SJCRH30 (cell line): ENCODE results near the gene NAV1. TPM values are rescaled to one million over a fixed set of nuclear protein-coding genes. Genes with fewer than 3 reads are reported as not detected.
A peak's percentile ranks its signal among the peaks of the same experiment; 100 is the strongest.
"Not testable (repeated sequence)": the region's sequence is repeated elsewhere in the genome, so short reads cannot be mapped to it uniquely, and the experiment has no call there.

ENCODE experiments used
- DNase-seq, 2 experiments: peaks; one replicate each; pipeline ENCODE4 v3.0.0-alpha.2; 2015 to 2020
- H3K27ac ChIP-seq: fragments of 250-450 bp; sonication (Bioruptor Pico); 2 replicates; pipeline ENCODE4 v1.5.1; 2020; ENCODE audit warnings: mild to moderate bottlenecking, moderate library complexity
- H3K27me3 ChIP-seq: fragments of 250-450 bp; sonication (Bioruptor Pico); 2 replicates; pipeline ENCODE4 v1.5.1; 2020; ENCODE audit warnings: mild to moderate bottlenecking, moderate library complexity
- H3K36me3 ChIP-seq: fragments of 250-450 bp; sonication (Bioruptor Pico); 2 replicates; pipeline ENCODE4 v1.5.1; 2020; ENCODE audit warnings: mild to moderate bottlenecking, moderate library complexity
- H3K4me1 ChIP-seq: fragments of 250-450 bp; sonication (Bioruptor Pico); 2 replicates; pipeline ENCODE4 v1.5.1; 2020; ENCODE audit warnings: mild to moderate bottlenecking, moderate library complexity
- H3K4me3 ChIP-seq: fragments of 250-450 bp; sonication (Bioruptor Pico); 2 replicates; pipeline ENCODE4 v1.5.1; 2020; ENCODE audit warnings: mild to moderate bottlenecking, moderate library complexity
- H3K9me3 ChIP-seq: fragments of 250-450 bp; sonication (Bioruptor Pico); replicated peaks from 2 replicates; pipeline ENCODE4 v1.5.1; 2020; ENCODE audit warnings: mild to moderate bottlenecking, moderate library complexity
- total RNA-seq: library from RNA; depleted of rRNA; stranded (reverse); fragments of >200 nt; shearing (Covaris generic); gene quantifications from 2 replicates; pipeline ENCODE4 v1.2.3, GENCODE V29; 2014

The NAV1 gene
- total RNA-seq, 1 experiment from 2014 or later = 63.8 TPM

DNA sequence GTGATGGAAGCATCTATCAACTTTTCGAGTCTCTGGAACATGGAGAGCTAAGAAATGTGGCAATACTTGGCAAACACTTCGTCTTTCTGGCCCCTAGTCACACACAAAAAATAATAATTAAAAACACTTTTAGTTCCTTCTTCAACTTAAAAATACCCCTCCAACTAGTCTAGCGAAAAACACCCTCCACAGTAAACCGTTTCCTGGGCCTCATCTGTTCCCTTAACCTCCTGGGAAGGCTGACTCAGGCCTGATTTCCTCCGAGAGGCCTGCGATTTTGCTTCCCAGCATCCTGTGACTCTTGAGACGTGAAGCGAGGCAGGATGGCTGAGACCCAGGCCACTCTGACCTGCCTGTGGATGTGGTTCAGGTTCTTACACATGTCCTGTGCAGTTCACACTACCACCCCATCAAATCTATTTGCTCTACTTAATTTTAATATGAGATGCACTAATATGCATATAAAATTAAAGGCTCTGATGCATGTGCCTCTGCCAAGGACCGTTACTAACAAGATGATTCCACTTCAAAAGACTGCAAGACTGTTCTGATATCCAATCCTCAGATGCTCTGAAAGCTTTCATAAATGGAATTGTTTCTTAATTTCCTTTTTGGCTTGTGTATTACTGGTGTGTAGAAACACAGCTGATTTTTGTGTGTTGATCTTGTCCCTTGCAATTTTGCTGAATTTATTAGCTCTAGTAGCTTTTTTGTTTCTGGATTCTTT is 3.5 kb downstream of the NAV1 start:
- H3K9me3 ChIP-seq = no peaks in the 10 kb centered on the region
- H3K4me1 ChIP-seq = peaks cover 64% of the 10 kb centered on the region
- DNase-seq = peak; percentile 49 to 76
- no peak overlapping the region for H3K4me3 ChIP-seq
- H3K36me3 ChIP-seq = 0 out of 2 replicates have a peak, but pooled peaks cover 4% of the 10 kb centered on the region
- H3K27me3 ChIP-seq = no peaks in the 10 kb centered on the region
- peak overlapping the region; percentile 71 for H3K27ac ChIP-seq

DNA sequence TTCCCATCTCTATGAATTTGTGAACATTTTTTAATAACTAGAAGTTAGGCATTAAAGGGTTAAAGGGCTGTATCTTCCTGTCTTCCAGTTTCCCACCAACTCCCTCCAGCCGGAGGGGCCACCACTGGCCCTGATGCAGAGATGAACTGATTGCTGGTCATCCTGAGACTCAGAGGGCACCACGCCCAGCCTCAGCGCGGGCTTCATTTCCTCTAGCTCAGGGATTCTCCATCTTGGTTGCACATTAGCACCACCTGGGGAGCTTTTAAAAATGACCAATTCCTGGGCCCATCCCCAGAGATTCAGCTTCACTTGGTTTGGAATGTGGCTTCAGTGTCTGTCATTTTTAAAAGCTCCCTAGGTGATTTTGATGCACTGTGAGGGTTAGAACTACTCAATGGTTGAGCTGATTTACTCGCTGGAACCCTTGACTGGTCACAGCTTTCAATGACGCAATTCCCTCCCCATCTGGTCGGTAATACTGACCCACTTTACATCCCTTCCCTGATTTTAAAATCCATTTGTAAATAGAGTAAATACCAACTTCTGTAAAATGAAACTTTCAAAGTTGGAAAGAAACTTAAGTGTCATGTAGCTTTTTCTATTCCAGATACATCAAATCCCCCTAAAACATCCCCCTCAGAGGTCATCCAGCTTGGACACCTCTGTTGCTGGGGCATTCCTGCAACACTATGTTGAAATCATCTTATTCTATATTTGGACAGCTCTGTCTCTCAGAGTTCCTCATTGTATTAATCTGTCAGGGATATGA is 5.1 kb downstream of the NAV1 start:
- H3K9me3 ChIP-seq = no peaks in the 10 kb centered on the region
- DNase-seq = no peak
- no peak overlapping the region; the same call in 1 of the 2 replicates for H3K27ac ChIP-seq
- 0 out of 2 replicates have a peak, but pooled peaks cover 4% of the 10 kb centered on the region for H3K36me3 ChIP-seq
- no peaks in the 10 kb centered on the region for H3K27me3 ChIP-seq
- H3K4me1 ChIP-seq = peaks cover 58% of the 10 kb centered on the region
- no peak overlapping the region for H3K4me3 ChIP-seq

DNA sequence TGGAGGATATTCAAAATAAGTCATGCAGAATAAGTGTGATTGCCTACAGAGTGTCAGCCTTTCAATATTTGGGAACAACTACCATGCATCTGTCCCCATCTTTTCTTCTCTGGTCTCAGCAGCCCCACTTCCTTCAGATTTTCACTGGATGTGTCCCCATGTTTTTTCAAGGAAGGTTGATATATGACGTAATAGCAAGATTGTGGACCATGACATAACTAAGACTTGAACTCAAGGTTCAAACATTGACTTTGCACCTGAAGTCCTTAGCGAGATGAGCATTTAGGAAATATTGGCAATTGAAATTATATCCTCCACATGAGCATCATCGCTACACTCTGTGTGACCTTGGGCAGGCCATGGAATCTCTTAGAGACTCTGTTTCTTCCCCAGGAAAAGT is 5.8 kb downstream of the NAV1 start:
- Histone ChIP-seq H3K4me3 (no peak overlapping the region), H3K27ac (no peak overlapping the region), H3K36me3 (0 out of 2 replicates have a peak, but pooled peaks cover 4% of the 10 kb centered on the region), H3K4me1 (peaks cover 58% of the 10 kb centered on the region), H3K27me3 (no peaks in the 10 kb centered on the region), H3K9me3 (no peaks in the 10 kb centered on the region)
- no peak for DNase-seq

DNA sequence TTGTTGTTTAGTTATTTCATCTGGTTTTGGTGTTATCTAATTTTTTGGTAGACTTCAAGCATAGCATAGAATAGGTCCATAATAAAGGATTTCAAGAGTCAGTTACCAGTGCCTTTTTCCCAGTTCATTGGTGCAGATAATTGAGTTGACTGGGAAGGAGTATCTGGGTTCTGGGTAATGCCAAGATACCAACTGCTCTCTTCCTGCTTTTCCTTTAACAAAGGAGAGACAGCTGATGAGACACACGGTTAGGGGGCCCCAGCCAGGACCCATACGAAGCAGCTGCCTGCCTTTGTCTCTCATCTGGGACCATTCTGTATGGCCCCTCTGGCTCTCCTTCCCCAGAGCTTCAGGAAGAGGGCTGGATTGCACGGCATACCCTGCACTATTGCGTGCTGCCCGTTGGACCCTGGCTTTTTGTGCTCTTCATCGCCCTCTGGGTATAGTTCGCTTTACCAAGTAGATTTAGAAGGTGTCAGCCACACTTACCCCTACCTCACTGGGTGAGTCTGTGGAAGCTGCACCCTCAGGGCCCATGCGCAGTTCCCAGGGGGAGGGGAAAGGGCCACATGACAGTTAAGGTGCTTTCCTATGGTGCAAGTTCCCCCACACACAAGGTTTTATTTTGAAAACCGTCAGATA is 7.0 kb downstream of the NAV1 start:
- DNase-seq = peak; percentile 87 to 94
- Histone ChIP-seq H3K9me3 (no peaks in the 10 kb centered on the region), H3K4me1 (peaks cover 53% of the 10 kb centered on the region), H3K27ac (peak overlapping the region; percentile 59), H3K4me3 (no peak overlapping the region), H3K36me3 (0 out of 2 replicates have a peak, but pooled peaks cover 4% of the 10 kb centered on the region), H3K27me3 (no peaks in the 10 kb centered on the region)

DNA sequence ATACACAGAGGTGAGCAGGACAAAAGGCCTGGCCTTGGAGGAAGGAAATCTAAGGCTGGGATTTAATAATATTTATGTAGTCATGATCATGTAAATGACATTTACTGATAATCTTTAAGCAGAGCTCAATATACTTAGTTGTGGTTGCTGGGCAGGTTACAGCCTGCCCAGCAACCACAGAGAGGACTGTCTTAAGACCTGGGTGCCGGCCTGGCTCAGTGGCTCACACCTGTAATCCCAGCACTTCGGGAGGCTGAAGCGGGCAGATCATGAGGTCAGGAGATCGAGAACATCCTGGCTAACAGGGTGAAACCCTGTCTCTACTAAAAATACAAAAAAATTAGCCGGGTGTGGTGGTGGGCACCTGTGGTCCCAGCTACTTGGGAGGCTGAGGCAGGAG is 10.6 kb downstream of the NAV1 start:
- H3K9me3 ChIP-seq, H3K27me3 ChIP-seq, DNase-seq, H3K27ac ChIP-seq, H3K4me3 ChIP-seq, H3K36me3 ChIP-seq: not testable (repeated sequence)
- H3K4me1 ChIP-seq = peaks cover 51% of the 10 kb centered on the region

DNA sequence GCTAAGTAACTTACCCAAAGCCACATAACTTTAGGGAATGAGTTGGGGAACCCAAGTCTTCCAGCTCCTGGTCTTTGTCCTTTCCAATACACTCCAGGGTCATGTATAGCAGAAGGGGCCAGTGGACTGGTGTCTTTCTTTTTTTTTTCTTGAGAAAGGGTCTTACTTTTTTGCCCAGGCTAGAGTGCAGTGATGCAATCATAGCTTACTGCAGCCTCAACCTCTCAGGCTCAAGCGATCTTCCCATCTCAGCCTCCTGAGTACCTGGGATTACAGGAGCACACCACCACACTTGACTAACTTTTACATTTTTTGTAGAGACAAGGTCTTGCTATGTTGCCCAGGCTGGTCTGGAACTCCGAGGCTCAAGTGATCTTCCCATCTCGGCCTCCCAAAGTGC is 12.2 kb downstream of the NAV1 start:
- Histone ChIP-seq H3K36me3 (peaks cover 10% of the 10 kb centered on the region), H3K4me3 (no peak overlapping the region), H3K4me1 (peaks cover 46% of the 10 kb centered on the region), H3K27ac (no peak overlapping the region; the same call in 1 of the 2 replicates), H3K9me3 (no peaks in the 10 kb centered on the region), H3K27me3 (no peaks in the 10 kb centered on the region)
- DNase-seq = no peak

DNA sequence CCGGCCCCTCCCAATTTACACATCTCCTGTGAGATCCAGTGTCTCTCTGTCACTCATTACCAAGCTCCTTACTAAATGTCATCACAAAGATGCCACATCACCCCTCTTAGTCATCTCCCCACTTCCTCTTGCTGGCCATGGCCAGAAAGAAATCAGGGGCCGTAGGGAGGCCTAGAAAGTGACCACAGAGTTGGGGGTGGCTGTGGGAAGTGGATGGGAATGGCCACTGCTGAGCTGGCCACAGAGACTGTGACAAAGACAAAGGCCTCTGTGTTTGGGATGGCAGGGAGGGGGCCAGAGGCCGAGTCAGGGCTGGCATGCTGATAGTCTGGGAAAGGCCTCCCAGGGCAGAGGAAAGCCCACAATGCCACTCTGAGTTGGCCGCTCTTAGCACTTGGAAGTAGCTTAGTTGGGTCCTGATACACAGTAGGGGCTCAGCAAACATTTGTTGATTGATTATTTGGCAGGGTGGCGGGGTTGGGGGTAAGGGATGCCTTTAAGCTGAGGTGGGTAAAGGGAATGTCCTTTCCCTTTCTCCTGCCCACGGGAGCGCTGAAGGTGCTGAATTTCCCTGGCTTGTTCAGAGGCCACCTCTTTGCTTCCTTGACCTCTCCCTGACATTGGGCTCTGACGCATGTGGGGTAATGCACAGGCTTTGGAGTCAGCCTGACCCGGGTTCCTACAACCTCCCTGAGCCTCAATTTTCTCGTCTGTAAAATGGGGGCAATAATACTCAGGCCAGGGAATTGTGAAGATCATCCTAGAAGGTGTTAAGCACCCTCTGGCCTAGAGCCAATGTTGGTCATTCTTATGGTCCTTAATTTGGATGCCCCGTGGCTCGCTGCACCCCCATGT is 13.2 kb downstream of the NAV1 start:
- Histone ChIP-seq H3K27ac (peak overlapping the region; percentile 26), H3K27me3 (no peaks in the 10 kb centered on the region), H3K4me3 (no peak overlapping the region), H3K9me3 (no peaks in the 10 kb centered on the region), H3K36me3 (peaks cover 10% of the 10 kb centered on the region), H3K4me1 (peaks cover 49% of the 10 kb centered on the region)
- DNase-seq = peak; percentile 40 to 57

DNA sequence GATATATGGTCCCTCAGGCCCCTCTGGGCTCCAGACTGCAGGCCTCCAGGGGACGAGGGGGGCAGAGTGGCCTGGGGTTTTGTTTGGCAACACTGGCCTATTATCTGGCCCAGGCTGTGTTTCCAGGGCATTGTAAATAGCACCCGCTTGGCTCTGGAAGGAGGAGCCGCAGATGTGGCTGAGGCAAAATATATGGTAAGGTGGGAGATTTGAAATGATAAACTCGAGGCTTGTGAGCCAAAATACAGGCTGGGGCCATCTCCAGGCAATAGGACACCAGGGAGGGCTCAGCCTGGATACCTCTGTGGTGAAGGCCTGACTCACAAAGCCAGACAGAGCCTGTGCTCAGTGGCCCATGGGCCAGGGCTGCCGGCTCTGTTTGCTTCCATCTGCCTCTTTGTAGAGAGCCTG is 14.0 kb downstream of the NAV1 start:
- peak; percentile 65 to 74 for DNase-seq
- Histone ChIP-seq H3K4me3 (no peak overlapping the region), H3K27ac (peak overlapping the region; percentile 11), H3K27me3 (no peaks in the 10 kb centered on the region), H3K9me3 (no peaks in the 10 kb centered on the region), H3K36me3 (peaks cover 10% of the 10 kb centered on the region), H3K4me1 (peaks cover 56% of the 10 kb centered on the region)

DNA sequence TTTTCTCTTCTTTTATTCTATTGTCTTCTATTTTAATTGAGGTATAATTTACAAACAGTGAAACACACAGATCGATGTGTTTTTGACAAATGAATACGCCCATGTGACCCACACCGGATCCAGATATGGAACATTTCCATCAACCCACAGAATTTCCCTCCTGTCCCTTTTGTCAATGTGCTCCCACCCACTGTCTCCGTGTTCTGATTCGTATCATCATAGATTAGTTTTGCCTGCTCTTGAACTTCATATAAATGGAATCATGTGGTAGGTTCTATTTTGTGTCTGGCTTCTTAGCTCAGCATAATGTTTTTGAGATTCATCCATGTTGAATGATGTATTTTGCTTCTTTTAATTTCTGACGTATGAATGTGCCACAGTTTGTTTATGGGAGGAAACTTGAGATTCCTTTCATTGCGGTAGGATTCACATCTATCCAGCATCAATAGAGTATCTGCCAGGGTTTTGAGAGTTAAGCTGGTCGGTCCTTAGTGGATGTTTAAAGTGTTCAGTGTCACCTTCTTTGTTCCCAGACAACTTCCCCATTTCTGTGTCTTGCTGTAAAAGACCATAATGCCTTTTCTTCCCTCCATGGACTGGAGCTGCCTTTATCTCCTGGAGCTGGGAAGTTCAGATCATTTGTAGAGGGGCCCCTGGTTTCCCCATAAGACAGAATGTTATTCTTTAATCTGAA is 14.7 kb downstream of the NAV1 start:
- DNase-seq = no peak
- Histone ChIP-seq H3K4me3 (no peak overlapping the region), H3K9me3 (no peaks in the 10 kb centered on the region), H3K4me1 (peaks cover 56% of the 10 kb centered on the region), H3K36me3 (peaks cover 10% of the 10 kb centered on the region), H3K27ac (peak overlapping the region; percentile 11; the same call in 1 of the 2 replicates), H3K27me3 (no peaks in the 10 kb centered on the region)

DNA sequence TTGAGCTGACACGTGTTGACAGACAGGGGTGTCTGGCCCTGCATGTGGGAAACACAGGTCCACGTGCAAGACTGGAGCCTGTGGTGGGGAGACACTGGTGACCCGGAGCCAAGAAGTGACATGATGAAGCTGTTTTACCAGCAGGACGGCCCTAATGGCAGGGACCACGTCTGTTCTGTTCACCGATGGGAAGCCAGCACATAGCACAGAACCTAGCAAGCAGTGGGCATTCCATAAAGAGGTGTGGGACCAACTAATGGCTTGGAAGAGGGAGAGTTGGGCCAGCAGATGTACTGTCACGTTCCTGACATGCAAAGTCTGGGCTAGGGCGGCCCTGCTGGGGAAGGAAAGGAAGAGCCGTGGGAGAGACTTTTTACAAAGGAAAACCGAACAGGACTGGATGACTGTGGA is 15.3 kb downstream of the NAV1 start:
- peaks cover 10% of the 10 kb centered on the region for H3K36me3 ChIP-seq
- H3K27me3 ChIP-seq = no peaks in the 10 kb centered on the region
- no peak for DNase-seq
- H3K4me3 ChIP-seq = no peak overlapping the region
- H3K9me3 ChIP-seq = no peaks in the 10 kb centered on the region
- peaks cover 56% of the 10 kb centered on the region for H3K4me1 ChIP-seq
- H3K27ac ChIP-seq = no peak overlapping the region

DNA sequence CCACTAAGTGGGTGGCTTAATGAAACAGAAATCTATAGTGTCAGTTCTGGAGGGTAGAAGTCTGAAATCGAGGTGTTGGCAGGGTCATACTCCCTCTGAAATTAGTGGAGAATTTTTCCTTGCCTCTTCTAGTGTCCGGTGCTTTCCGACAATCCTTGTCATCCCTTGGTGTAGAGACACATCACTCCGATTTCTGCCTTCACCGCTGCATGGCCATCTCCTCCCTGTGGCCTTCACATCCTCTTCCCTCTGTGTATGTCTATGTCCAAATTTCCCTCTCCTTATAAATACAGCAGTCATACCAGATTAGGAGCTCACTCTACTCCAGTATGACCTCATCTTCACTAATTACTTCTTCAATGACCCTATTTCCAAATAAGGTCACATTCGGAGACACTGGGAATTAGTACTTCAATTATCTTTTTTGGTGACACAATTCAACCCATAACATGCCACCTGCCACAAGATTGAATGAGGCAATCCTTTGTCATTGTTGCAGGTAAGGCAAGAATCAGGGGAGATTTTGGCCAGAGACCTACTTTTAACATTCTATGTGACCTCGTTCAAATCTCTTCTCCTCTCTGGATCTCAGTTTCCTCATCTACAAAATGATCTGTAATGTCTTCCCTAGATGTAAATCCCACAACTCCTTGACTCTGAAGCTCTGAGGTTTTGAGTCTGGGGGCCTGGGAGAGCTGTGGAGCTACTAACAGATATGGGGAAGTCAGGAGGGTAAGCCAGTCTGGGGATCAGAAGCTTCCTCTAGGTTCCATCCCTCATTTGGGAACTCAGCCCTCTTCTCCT is 16.1 kb downstream of the NAV1 start:
- H3K9me3 ChIP-seq = no peaks in the 10 kb centered on the region
- peaks cover 10% of the 10 kb centered on the region for H3K36me3 ChIP-seq
- no peak overlapping the region for H3K27ac ChIP-seq
- H3K4me3 ChIP-seq = no peak overlapping the region
- DNase-seq = no peak
- no peaks in the 10 kb centered on the region for H3K27me3 ChIP-seq
- peaks cover 63% of the 10 kb centered on the region for H3K4me1 ChIP-seq

DNA sequence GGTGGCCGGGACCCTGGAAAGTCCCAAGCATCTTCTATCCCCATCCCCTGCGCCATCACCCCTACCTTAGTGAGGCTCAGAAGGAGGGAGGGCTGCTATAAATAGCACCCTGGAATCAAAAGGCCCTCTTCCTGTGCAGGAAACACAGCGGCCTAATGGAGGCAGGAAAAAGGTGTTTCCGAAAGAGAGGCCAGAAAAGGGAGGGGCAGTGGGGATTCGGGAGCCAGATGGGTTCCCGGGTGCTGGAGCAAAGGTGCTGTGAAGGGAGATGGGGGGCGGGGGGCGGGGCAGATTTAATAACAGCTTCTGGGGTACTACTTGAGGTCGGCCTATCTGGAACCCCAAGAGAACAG is 16.6 kb downstream of the NAV1 start:
- H3K27me3 ChIP-seq = no peaks in the 10 kb centered on the region
- H3K4me1 ChIP-seq = peaks cover 63% of the 10 kb centered on the region
- H3K9me3 ChIP-seq = no peaks in the 10 kb centered on the region
- H3K4me3 ChIP-seq = no peak overlapping the region
- peaks cover 10% of the 10 kb centered on the region for H3K36me3 ChIP-seq
- no peak overlapping the region for H3K27ac ChIP-seq
- no peak for DNase-seq

DNA sequence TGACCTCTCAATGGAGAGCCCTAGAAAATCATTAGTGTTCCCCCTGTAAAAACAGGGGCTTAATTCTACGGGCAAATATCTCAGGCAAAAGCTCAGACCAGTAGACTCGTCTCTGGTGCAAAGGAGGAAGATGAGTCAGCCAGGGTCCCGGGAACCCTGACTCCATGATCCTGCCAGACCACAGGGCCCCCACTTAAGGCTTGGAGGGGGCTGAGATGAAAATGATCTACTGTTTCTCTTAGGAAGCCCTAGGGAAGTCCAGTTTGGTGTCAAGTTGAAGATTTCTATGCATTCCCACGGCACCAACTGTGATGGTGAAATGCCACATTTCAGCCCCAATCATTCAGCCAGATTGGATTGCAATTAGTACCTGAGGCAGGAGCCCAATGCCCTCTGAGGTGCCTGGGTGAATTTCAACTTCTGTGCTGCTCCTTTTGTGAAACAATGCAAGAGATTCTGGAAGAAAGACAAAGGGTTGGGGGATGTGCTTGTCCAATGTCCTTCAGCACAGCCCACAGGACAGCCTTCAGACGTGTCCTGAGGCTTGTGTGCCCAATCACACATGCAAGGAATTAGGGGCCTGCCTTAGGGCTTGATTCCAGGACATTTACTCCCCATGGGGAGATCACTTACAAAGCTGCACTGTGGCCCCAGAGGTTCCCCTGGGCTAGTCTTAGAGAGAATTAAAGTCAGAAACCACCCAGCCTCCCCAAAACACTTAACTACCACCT is 18.1 kb downstream of the NAV1 start:
- DNase-seq = peak in 1 of 2 experiments; percentile 57
- H3K27me3 ChIP-seq = no peaks in the 10 kb centered on the region
- H3K36me3 ChIP-seq = peaks cover 13% of the 10 kb centered on the region
- H3K27ac ChIP-seq = 0 out of 2 replicates have a peak overlapping the region, but pooled peaks have one; percentile 4
- H3K9me3 ChIP-seq = no peaks in the 10 kb centered on the region
- H3K4me3 ChIP-seq = no peak overlapping the region
- H3K4me1 ChIP-seq = peaks cover 59% of the 10 kb centered on the region
